Testis (tissue), 3 donors: ENCODE results near the gene PHACTR4. TPM values are rescaled to one million over a fixed set of nuclear protein-coding genes. Genes with fewer than 3 reads are reported as not detected.

Source experiments
- DNase-seq: peaks from one replicate; pipeline ENCODE4 v3.0.0-alpha.2; 2019
- H3K27ac ChIP-seq, 2 donors: fragments of 200-600 bp; sonication (generic); one replicate each; pipeline ENCODE4 v1.5.1; 2019
- H3K27me3 ChIP-seq: fragments of 200-600 bp; sonication (generic); one replicate; pipeline ENCODE4 v1.5.1; 2019
- H3K36me3 ChIP-seq: fragments of 200-600 bp; sonication (generic); one replicate; pipeline ENCODE4 v1.5.1; 2017; ENCODE audit warnings: low read depth; ENCODE audit errors: missing control alignments
- H3K4me1 ChIP-seq: fragments of 200-600 bp; sonication (generic); one replicate; pipeline ENCODE4 v1.5.1; 2019
- H3K4me3 ChIP-seq, 2 donors: fragments of 200-600 bp; sonication (generic); one replicate each; pipeline ENCODE4 v1.5.1; 2017 to 2019
- H3K9me3 ChIP-seq: fragments of 200-600 bp; sonication (generic); one replicate; pipeline ENCODE4 v1.5.1; 2017
- CTCF ChIP-seq, 3 experiments: fragments of 450-650 bp in 2 of 3; fragments of 200-600 bp in 1 of 3; sonication (generic) in 1 of 3; IDR thresholded peaks; one replicate each; pipeline ENCODE4 v1.5.1; 2016 to 2019; ENCODE audit warnings: antibody characterized with exemption in 3 of 3, mild to moderate bottlenecking in 2 of 3, moderate library complexity in 1 of 3
- POLR2A ChIP-seq: fragments of 450-650 bp; IDR thresholded peaks from one replicate; pipeline ENCODE4 v1.6.1; 2017; ENCODE audit warnings: antibody characterized with exemption, mild to moderate bottlenecking, moderate library complexity
- WGBS, 2 donors: methylation state at CpG; one replicate each; pipeline ENCODE4 v1.1.5; 2018; 5-methylcytosine and 5-hydroxymethylcytosine counted together
- intact Hi-C: fragments of 100-400 bp; cut with DNase I; formaldehyde crosslinking; loops from one replicate; pipeline ENCODE4 v1.15.1; 2023; ENCODE audit warnings: low total_unique reads
- polyA plus RNA-seq: library from polyadenylated mRNA; stranded (reverse); fragments of 350-450 nt; fragmentation: Illumina TruSeq; extraction: RNeasy Lipid Tissue Mini Kit (QIAGEN cat#74804); gene quantifications from one replicate; pipeline ENCODE4 v1.2.3, GENCODE V29; 2014; ENCODE audit warnings: low read depth, low replicate concordance; ENCODE audit not compliant: insufficient read depth
- total RNA-seq, 2 donors: library from RNA; depleted of rRNA; stranded (reverse); fragments of >200 nt; gene quantifications; one replicate each; pipeline ENCODE4 v1.2.3, GENCODE V29; 2016

The PHACTR4 gene
- total and polyA plus RNA-seq, 3 donors from 2014 or later = 33.1 to 51.8 (median 40.9) TPM

- no peaks in the 10 kb centered on the region for H3K27me3 ChIP-seq
- DNase-seq = no peak
- H3K27ac ChIP-seq = no peak overlapping the region
- intact Hi-C loops = no loop called here
- no peaks in the 10 kb centered on the region for H3K9me3 ChIP-seq
- no peak for TF ChIP-seq CTCF (IDR thresholded peaks at IDR 0.05)
- TF ChIP-seq POLR2A = no peak
- no peaks in the 10 kb centered on the region for H3K4me1 ChIP-seq
- H3K36me3 ChIP-seq = no peaks in the 10 kb centered on the region
- WGBS, 2 donors = 100% methylated on average over 1 of the region's 1 CpG
- H3K4me3 ChIP-seq = no peak overlapping the region
Observed at GRCh38 chr1:28494737-28495136, 125.2 kb downstream of the PHACTR4 start.

- Histone ChIP-seq H3K4me3 (no peak overlapping the region), H3K9me3 (no peaks in the 10 kb centered on the region), H3K27me3 (no peaks in the 10 kb centered on the region), H3K27ac (no peak overlapping the region), H3K4me1 (no peaks in the 10 kb centered on the region), H3K36me3 (no peaks in the 10 kb centered on the region)
- no peak for DNase-seq
- WGBS, 2 donors = 87 to 91% methylated on average over 4 of the region's 4 CpGs
- intact Hi-C loops = no loop called here
- TF ChIP-seq CTCF (IDR thresholded peaks at IDR 0.05) (no peak), POLR2A (no peak)
Observed at GRCh38 chr1:28499553-28499952, 130.0 kb downstream of the PHACTR4 start.

GRCh38 chr1:28501925-28502324, 132.4 kb downstream of the PHACTR4 start:
- H3K27me3 ChIP-seq = no peaks in the 10 kb centered on the region
- TF ChIP-seq POLR2A (no peak), CTCF (IDR thresholded peaks at IDR 0.05) (no peak)
- intact Hi-C loops = no loop called here
- no peaks in the 10 kb centered on the region for H3K9me3 ChIP-seq
- H3K4me3 ChIP-seq = no peak overlapping the region
- 56 to 59% methylated on average over 4 of the region's 4 CpGs for WGBS, 2 donors
- H3K36me3 ChIP-seq = no peaks in the 10 kb centered on the region
- no peak overlapping the region for H3K27ac ChIP-seq
- no peak for DNase-seq
- no peaks in the 10 kb centered on the region for H3K4me1 ChIP-seq

GRCh38 chr1:28503117-28503516, 133.6 kb downstream of the PHACTR4 start:
- no peaks in the 10 kb centered on the region for H3K36me3 ChIP-seq
- H3K27ac ChIP-seq = no peak overlapping the region
- intact Hi-C loops = no loop called here
- TF ChIP-seq CTCF (IDR thresholded peaks at IDR 0.05) = no peak
- TF ChIP-seq POLR2A = no peak
- H3K4me1 ChIP-seq = peaks cover 12% of the 10 kb centered on the region
- 73 to 77% methylated on average over 3 of the region's 3 CpGs for WGBS, 2 donors
- no peak overlapping the region for H3K4me3 ChIP-seq
- H3K9me3 ChIP-seq = no peaks in the 10 kb centered on the region
- DNase-seq = no peak
- H3K27me3 ChIP-seq = no peaks in the 10 kb centered on the region

- H3K4me1 ChIP-seq = peaks cover 27% of the 10 kb centered on the region
- peak; percentile 98 for DNase-seq
- H3K4me3 ChIP-seq = peak within 1 kb of the TSS; percentile 88
- H3K27ac ChIP-seq = peak within 1 kb of the TSS; percentile 62 to 72
- H3K36me3 ChIP-seq = no peaks in the 10 kb centered on the region
- TF ChIP-seq POLR2A = peak; percentile 94
- TF ChIP-seq CTCF (IDR thresholded peaks at IDR 0.05) = no peak
- 2% methylated on average over 41 of the region's 41 CpGs for WGBS, 2 donors
- intact Hi-C loops = no loop called here
- no peaks in the 10 kb centered on the region for H3K9me3 ChIP-seq
- H3K27me3 ChIP-seq = no peaks in the 10 kb centered on the region
Observed at GRCh38 chr1:28505406-28506187, 136.1 kb downstream of the PHACTR4 start, which contains the start of gene RCC1. RCC1 (plus strand) TSS chr1:28506043; CDS start chr1:28529867, 23,824 bp downstream.
